HepG2 (cell line): ENCODE measurements around the gene STARD10. TPM values are rescaled to one million over a fixed set of nuclear protein-coding genes. Genes with fewer than 3 reads are reported as not detected.
A peak's percentile ranks its signal among the peaks of the same experiment; 100 is the strongest.

Experiments
- JARID2 ChIP-seq: sonication (generic); formaldehyde crosslinking; IDR thresholded peaks from 2 replicates; pipeline ENCODE4 v1.8.1; 2023; ENCODE audit warnings: missing genetic modification reagents, inconsistent platforms; ENCODE audit not compliant: insufficient replicate concordance
- KDM1A ChIP-seq: IDR thresholded peaks from 2 replicates; pipeline ENCODE4 v1.6.1; 2016; ENCODE audit warnings: missing compliant biosample characterization
- MATR3 ChIP-seq: sonication (generic); formaldehyde crosslinking; IDR thresholded peaks from 2 replicates; pipeline ENCODE4 v1.4.0; 2020; ENCODE audit warnings: missing genetic modification reagents
- MBNL3 ChIP-seq: fragments of 250-450 bp; sonication (Bioruptor Pico); conservative IDR thresholded peaks from 2 replicates; pipeline ENCODE4 v1.8.0; 2022; ENCODE audit warnings: mild to moderate bottlenecking, inconsistent platforms
- NFYC ChIP-seq: IDR thresholded peaks from 2 replicates; pipeline ENCODE4 v1.6.1; 2016; ENCODE audit warnings: missing genetic modification reagents, missing compliant biosample characterization
- POGZ ChIP-seq: sonication (generic); formaldehyde crosslinking; IDR thresholded peaks from 2 replicates; pipeline ENCODE4 v1.4.0; 2020; ENCODE audit warnings: mild to moderate bottlenecking, missing genetic modification reagents
- RELA ChIP-seq: sonication (generic); formaldehyde crosslinking; IDR thresholded peaks from 2 replicates; pipeline ENCODE4 v1.4.0; 2020; ENCODE audit warnings: missing genetic modification reagents
- REPIN1 ChIP-seq: sonication (generic); formaldehyde crosslinking; IDR thresholded peaks from 2 replicates; pipeline ENCODE4 v1.8.0; 2022; ENCODE audit warnings: missing genetic modification reagents, low read depth, mild to moderate bottlenecking, borderline replicate concordance
- WIZ ChIP-seq: sonication (generic); formaldehyde crosslinking; IDR thresholded peaks from 2 replicates; pipeline ENCODE4 v1.5.1; 2020; ENCODE audit warnings: mild to moderate bottlenecking, missing genetic modification reagents
- ZFP36L1 ChIP-seq: sonication (generic); formaldehyde crosslinking; IDR thresholded peaks from 2 replicates; pipeline ENCODE4 v1.8.0; 2022; ENCODE audit warnings: mild to moderate bottlenecking, missing genetic modification reagents, moderate library complexity
- ZFP36L2 ChIP-seq: sonication (generic); formaldehyde crosslinking; IDR thresholded peaks from 2 replicates; pipeline ENCODE4 v1.4.0; 2020; ENCODE audit warnings: missing genetic modification reagents
- ZNF274 ChIP-seq: sonication (generic); formaldehyde crosslinking; IDR thresholded peaks from 2 replicates; pipeline ENCODE4 v1.5.1; 2020; ENCODE audit warnings: mild to moderate bottlenecking, missing genetic modification reagents
- ZNF441 ChIP-seq: sonication (generic); formaldehyde crosslinking; IDR thresholded peaks from 2 replicates; pipeline ENCODE4 v1.7.0; 2021; ENCODE audit warnings: missing genetic modification reagents, borderline replicate concordance
- ZNF501 ChIP-seq: sonication (generic); formaldehyde crosslinking; IDR thresholded peaks from 2 replicates; pipeline ENCODE4 v1.5.1; 2020; ENCODE audit warnings: mild to moderate bottlenecking, moderate library complexity, missing genetic modification reagents
- ZNF660 ChIP-seq: sonication (generic); formaldehyde crosslinking; IDR thresholded peaks from 2 replicates; pipeline ENCODE4 v1.5.1; 2020; ENCODE audit warnings: mild to moderate bottlenecking, low read depth, missing genetic modification reagents, borderline replicate concordance
- ZNF746 ChIP-seq: sonication (generic); formaldehyde crosslinking; IDR thresholded peaks from 2 replicates; pipeline ENCODE4 v1.8.0; 2022; ENCODE audit warnings: mild to moderate bottlenecking, missing genetic modification reagents
- polyA plus RNA-seq, 8 experiments: library from polyadenylated mRNA; depleted of rRNA in 3 of 8; stranded (reverse) in 7 of 8; unstranded in 1 of 8; fragments of >200 nt; fragmentation: Illumina TruSeq in 4 of 8; extraction: Trizol in 4 of 8; gene quantifications; 2 replicates each; pipeline versions ENCODE4 v1.2.1 to v1.2.3, GENCODE V29; 2011 to 2016; ENCODE audit warnings: low read depth in 4 of 8, missing spikeins in 1 of 8, mixed read lengths in 1 of 8; ENCODE audit not compliant: insufficient read depth in 1 of 8
- total RNA-seq, 5 experiments: library from RNA; depleted of rRNA; stranded (reverse); fragments of >200 nt; fragmentation: Illumina TruSeq; extraction: Trizol; gene quantifications; 2 replicates each; pipeline ENCODE4 v1.2.3, GENCODE V29; 2016; ENCODE audit warnings: low read depth in 1 of 5
- TF ChIP-seq, protein P1 (sequence below): IDR thresholded peaks from 2 replicates; pipeline ENCODE4 v1.6.1; 2012; ENCODE audit warnings: low read depth, low read length, improper control_type of control experiment
- TF ChIP-seq, protein P2 (sequence below): sonication (generic); formaldehyde crosslinking; IDR thresholded peaks from 2 replicates; pipeline ENCODE4 v1.9.0; 2021; ENCODE audit warnings: missing genetic modification reagents, borderline replicate concordance
- TF ChIP-seq, protein P3 (sequence below): sonication (generic); formaldehyde crosslinking; IDR thresholded peaks from 2 replicates; pipeline ENCODE4 v1.5.1; 2020; ENCODE audit warnings: mild to moderate bottlenecking, missing genetic modification reagents, borderline replicate concordance
- TF ChIP-seq, protein P4 (sequence below): sonication (generic); formaldehyde crosslinking; conservative IDR thresholded peaks from 2 replicates; pipeline ENCODE4 v1.4.0; 2020; ENCODE audit warnings: missing genetic modification reagents

Gene STARD10
- total and polyA plus RNA-seq, 2 of the 13 experiments (the other 11 are each of a cell fraction or from before 2014, with no cell fraction given): 260 to 341 TPM

DNA sequence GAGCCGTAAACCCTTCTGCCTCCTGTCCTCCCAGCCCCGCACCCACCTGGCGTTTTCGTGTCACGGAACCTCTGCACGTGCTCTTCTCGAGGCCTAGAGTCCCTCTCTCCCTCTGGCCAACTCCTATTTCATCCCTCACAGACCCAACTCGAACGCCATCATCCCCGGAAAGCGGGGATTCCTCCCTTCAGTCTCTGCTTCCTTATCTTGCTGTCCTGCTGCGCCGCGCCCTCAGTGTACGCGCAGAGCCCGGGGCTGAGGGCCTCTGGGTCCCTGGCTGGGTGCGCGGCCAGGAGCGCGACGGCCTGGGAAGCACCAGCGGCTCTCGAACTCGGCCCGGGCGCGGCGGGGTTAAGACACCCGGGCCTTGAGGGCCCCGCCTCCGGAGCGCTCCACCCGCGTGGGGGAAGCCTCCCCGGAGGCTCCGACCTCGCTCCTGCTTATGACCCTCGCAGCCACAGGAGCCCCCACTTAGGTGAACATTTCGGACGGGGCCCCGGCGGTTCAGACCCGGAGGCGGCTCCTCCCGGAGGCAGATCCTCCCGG lies 20.0 kb upstream of the STARD10 start (continued):
- TF ChIP-seq, protein P1, sequence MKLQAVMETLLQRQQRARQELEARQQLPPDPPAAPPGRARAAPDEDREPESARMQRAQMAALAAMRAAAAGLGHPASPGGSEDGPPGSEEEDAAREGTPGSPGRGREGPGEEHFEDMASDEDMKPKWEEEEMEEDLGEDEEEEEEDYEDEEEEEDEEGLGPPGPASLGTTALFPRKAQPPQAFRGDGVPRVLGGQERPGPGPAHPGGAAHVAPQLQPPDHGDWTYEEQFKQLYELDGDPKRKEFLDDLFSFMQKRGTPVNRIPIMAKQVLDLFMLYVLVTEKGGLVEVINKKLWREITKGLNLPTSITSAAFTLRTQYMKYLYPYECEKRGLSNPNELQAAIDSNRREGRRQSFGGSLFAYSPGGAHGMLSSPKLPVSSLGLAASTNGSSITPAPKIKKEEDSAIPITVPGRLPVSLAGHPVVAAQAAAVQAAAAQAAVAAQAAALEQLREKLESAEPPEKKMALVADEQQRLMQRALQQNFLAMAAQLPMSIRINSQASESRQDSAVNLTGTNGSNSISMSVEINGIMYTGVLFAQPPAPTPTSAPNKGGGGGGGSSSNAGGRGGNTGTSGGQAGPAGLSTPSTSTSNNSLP: no peak
- TF ChIP-seq RELA (CRISPR knock-in tag): no peak; the same call in 1 of the 2 replicates
- peak; percentile 50 for TF ChIP-seq REPIN1 (CRISPR knock-in tag)
- TF ChIP-seq WIZ (CRISPR knock-in tag): no peak
- peak; percentile 49; the same call in 1 of the 2 replicates for TF ChIP-seq ZNF441 (CRISPR knock-in tag)
- TF ChIP-seq ZNF274 (CRISPR knock-in tag): no peak
- TF ChIP-seq ZNF746 (CRISPR knock-in tag): peak; percentile 36
- no peak for TF ChIP-seq ZFP36L1 (CRISPR knock-in tag)
- TF ChIP-seq MATR3 (CRISPR knock-in tag): no peak
- no peak for TF ChIP-seq MBNL3 (CRISPR knock-in tag)
- TF ChIP-seq, protein P2, sequence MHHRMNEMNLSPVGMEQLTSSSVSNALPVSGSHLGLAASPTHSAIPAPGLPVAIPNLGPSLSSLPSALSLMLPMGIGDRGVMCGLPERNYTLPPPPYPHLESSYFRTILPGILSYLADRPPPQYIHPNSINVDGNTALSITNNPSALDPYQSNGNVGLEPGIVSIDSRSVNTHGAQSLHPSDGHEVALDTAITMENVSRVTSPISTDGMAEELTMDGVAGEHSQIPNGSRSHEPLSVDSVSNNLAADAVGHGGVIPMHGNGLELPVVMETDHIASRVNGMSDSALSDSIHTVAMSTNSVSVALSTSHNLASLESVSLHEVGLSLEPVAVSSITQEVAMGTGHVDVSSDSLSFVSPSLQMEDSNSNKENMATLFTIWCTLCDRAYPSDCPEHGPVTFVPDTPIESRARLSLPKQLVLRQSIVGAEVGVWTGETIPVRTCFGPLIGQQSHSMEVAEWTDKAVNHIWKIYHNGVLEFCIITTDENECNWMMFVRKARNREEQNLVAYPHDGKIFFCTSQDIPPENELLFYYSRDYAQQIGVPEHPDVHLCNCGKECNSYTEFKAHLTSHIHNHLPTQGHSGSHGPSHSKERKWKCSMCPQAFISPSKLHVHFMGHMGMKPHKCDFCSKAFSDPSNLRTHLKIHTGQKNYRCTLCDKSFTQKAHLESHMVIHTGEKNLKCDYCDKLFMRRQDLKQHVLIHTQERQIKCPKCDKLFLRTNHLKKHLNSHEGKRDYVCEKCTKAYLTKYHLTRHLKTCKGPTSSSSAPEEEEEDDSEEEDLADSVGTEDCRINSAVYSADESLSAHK (CRISPR knock-in tag): no peak
- TF ChIP-seq, protein P3, sequence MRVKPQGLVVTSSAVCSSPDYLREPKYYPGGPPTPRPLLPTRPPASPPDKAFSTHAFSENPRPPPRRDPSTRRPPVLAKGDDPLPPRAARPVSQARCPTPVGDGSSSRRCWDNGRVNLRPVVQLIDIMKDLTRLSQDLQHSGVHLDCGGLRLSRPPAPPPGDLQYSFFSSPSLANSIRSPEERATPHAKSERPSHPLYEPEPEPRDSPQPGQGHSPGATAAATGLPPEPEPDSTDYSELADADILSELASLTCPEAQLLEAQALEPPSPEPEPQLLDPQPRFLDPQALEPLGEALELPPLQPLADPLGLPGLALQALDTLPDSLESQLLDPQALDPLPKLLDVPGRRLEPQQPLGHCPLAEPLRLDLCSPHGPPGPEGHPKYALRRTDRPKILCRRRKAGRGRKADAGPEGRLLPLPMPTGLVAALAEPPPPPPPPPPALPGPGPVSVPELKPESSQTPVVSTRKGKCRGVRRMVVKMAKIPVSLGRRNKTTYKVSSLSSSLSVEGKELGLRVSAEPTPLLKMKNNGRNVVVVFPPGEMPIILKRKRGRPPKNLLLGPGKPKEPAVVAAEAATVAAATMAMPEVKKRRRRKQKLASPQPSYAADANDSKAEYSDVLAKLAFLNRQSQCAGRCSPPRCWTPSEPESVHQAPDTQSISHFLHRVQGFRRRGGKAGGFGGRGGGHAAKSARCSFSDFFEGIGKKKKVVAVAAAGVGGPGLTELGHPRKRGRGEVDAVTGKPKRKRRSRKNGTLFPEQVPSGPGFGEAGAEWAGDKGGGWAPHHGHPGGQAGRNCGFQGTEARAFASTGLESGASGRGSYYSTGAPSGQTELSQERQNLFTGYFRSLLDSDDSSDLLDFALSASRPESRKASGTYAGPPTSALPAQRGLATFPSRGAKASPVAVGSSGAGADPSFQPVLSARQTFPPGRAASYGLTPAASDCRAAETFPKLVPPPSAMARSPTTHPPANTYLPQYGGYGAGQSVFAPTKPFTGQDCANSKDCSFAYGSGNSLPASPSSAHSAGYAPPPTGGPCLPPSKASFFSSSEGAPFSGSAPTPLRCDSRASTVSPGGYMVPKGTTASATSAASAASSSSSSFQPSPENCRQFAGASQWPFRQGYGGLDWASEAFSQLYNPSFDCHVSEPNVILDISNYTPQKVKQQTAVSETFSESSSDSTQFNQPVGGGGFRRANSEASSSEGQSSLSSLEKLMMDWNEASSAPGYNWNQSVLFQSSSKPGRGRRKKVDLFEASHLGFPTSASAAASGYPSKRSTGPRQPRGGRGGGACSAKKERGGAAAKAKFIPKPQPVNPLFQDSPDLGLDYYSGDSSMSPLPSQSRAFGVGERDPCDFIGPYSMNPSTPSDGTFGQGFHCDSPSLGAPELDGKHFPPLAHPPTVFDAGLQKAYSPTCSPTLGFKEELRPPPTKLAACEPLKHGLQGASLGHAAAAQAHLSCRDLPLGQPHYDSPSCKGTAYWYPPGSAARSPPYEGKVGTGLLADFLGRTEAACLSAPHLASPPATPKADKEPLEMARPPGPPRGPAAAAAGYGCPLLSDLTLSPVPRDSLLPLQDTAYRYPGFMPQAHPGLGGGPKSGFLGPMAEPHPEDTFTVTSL (CRISPR knock-in tag): 0 out of 2 replicates have a peak, but pooled peaks have one; percentile 32
- TF ChIP-seq KDM1A (CRISPR knock-in tag): no peak
- TF ChIP-seq ZNF660: no peak
- no peak for TF ChIP-seq NFYC
- 0 out of 2 replicates have a peak, but pooled peaks have one; percentile 39 for TF ChIP-seq ZFP36L2
- TF ChIP-seq, protein P4, sequence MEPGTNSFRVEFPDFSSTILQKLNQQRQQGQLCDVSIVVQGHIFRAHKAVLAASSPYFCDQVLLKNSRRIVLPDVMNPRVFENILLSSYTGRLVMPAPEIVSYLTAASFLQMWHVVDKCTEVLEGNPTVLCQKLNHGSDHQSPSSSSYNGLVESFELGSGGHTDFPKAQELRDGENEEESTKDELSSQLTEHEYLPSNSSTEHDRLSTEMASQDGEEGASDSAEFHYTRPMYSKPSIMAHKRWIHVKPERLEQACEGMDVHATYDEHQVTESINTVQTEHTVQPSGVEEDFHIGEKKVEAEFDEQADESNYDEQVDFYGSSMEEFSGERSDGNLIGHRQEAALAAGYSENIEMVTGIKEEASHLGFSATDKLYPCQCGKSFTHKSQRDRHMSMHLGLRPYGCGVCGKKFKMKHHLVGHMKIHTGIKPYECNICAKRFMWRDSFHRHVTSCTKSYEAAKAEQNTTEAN (CRISPR knock-in tag): no peak
- TF ChIP-seq ZNF501 (CRISPR knock-in tag): peak; percentile 28
- TF ChIP-seq JARID2 (CRISPR knock-in tag): no peak
- peak; percentile 39; the same call in 1 of the 2 replicates for TF ChIP-seq POGZ (CRISPR knock-in tag)
